HEK293 (cell line): ENCODE measurements around the gene PHACTR3.

Source experiments
- CTCF ChIA-PET: fragments of 350-600 bp; formaldehyde crosslinking; extraction: SDS; loops from one replicate; lab custom pipeline; 2021; ENCODE audit warnings: antibody characterized with exemption; lab: Yijun Ruan, JAX
- POLR2A ChIA-PET: fragments of 300-600 bp; formaldehyde crosslinking; extraction: SDS; loops from one replicate; lab custom pipeline; 2020; ENCODE audit warnings: antibody characterized with exemption, inconsistent platforms; lab: Yijun Ruan, JAX
- H3K27ac ChIP-seq: fragments of 200-500 bp; sonication (Bioruptor generic); 2 replicates; pipeline ENCODE4 v1.5.1; 2014; ENCODE audit warnings: low read depth, low read length, control low read depth, inconsistent platforms; ENCODE audit errors: extremely low read depth
- H3K36me3 ChIP-seq, 2 experiments: fragments of 200-500 bp in 1 of 2; sonication (Bioruptor generic) in 1 of 2; 1 replicate in 1 of 2; 2 replicates in 1 of 2; pipeline ENCODE4 v1.5.1; 2014 to 2017; ENCODE audit warnings: inconsistent platforms in 2 of 2, low read length in 2 of 2; ENCODE audit not compliant: control insufficient read depth in 2 of 2, insufficient read depth in 1 of 2
- H3K4me1 ChIP-seq: fragments of 200-500 bp; sonication (Bioruptor generic); 2 replicates; pipeline ENCODE4 v1.5.1; 2014; ENCODE audit warnings: mild to moderate bottlenecking, low read length, inconsistent platforms; ENCODE audit not compliant: control insufficient read depth, insufficient read depth
- H3K4me3 ChIP-seq: 2 replicates; pipeline ENCODE4 v1.5.1; 2011; ENCODE audit warnings: low read depth, mild to moderate bottlenecking, control low read depth, low read length, moderate library complexity
- H3K9me3 ChIP-seq: fragments of 200-500 bp; sonication (Bioruptor generic); 2 replicates; pipeline ENCODE4 v1.5.1; 2014; ENCODE audit warnings: low read depth, low read length, inconsistent platforms; ENCODE audit not compliant: control insufficient read depth, insufficient read depth
- KLF16 ChIP-seq: fragments of 450-650 bp; formaldehyde crosslinking; IDR thresholded peaks from 2 replicates; pipeline ENCODE4 v1.5.1; 2017; ENCODE audit warnings: missing biosample characterization, missing genetic modification characterization
- SALL2 ChIP-seq: fragments of 450-650 bp; formaldehyde crosslinking; IDR thresholded peaks from 2 replicates; pipeline ENCODE4 v1.5.0; 2017; ENCODE audit warnings: missing biosample characterization, mild to moderate bottlenecking, missing genetic modification characterization, borderline replicate concordance
- YY1 ChIP-seq: fragments of 450-650 bp; formaldehyde crosslinking; IDR thresholded peaks from 2 replicates; pipeline ENCODE4 v1.5.1; 2018; ENCODE audit warnings: missing biosample characterization, missing genetic modification characterization
- ZBTB17 ChIP-seq: fragments of 450-650 bp; formaldehyde crosslinking; IDR thresholded peaks from 2 replicates; pipeline ENCODE4 v1.5.1; 2016; ENCODE audit warnings: missing biosample characterization, missing genetic modification characterization
- ZBTB21 ChIP-seq: fragments of 450-650 bp; formaldehyde crosslinking; IDR thresholded peaks from 2 replicates; pipeline ENCODE4 v1.5.1; 2017; ENCODE audit warnings: missing biosample characterization, missing genetic modification characterization
- ZNF121 ChIP-seq: fragments of 450-650 bp; formaldehyde crosslinking; IDR thresholded peaks from 2 replicates; pipeline ENCODE4 v1.5.1; 2016; ENCODE audit warnings: missing biosample characterization, missing genetic modification characterization
- ZNF140 ChIP-seq: fragments of 450-650 bp; formaldehyde crosslinking; IDR thresholded peaks from 2 replicates; pipeline ENCODE4 v1.5.1; 2016; ENCODE audit warnings: missing biosample characterization, missing genetic modification characterization
- ZNF169 ChIP-seq: fragments of 450-650 bp; formaldehyde crosslinking; IDR thresholded peaks from 2 replicates; pipeline ENCODE4 v1.5.1; 2016; ENCODE audit warnings: missing biosample characterization, missing genetic modification characterization
- ZNF175 ChIP-seq: fragments of 450-650 bp; formaldehyde crosslinking; IDR thresholded peaks from 2 replicates; pipeline ENCODE4 v1.5.1; 2016; ENCODE audit warnings: missing biosample characterization, missing genetic modification characterization
- ZNF184 ChIP-seq: fragments of 450-650 bp; IDR thresholded peaks from 2 replicates; pipeline ENCODE4 v1.5.1; 2018; ENCODE audit warnings: missing biosample characterization, mild to moderate bottlenecking, missing genetic modification characterization
- ZNF239 ChIP-seq: fragments of 450-650 bp; formaldehyde crosslinking; IDR thresholded peaks from 2 replicates; pipeline ENCODE4 v1.5.1; 2016; ENCODE audit warnings: missing biosample characterization, missing genetic modification characterization
- ZNF324 ChIP-seq: fragments of 450-650 bp; formaldehyde crosslinking; IDR thresholded peaks from 2 replicates; pipeline ENCODE4 v1.5.1; 2016; ENCODE audit warnings: missing biosample characterization, missing genetic modification characterization
- ZNF354C ChIP-seq: fragments of 450-650 bp; formaldehyde crosslinking; IDR thresholded peaks from 2 replicates; pipeline ENCODE4 v1.5.1; 2016; ENCODE audit warnings: missing biosample characterization, missing genetic modification characterization, low read depth, borderline replicate concordance
- ZNF596 ChIP-seq: fragments of 450-650 bp; IDR thresholded peaks from 2 replicates; pipeline ENCODE4 v1.5.0; 2018; ENCODE audit warnings: missing biosample characterization, mild to moderate bottlenecking, missing genetic modification characterization, moderate library complexity
- ZNF600 ChIP-seq: fragments of 450-650 bp; formaldehyde crosslinking; IDR thresholded peaks from 2 replicates; pipeline ENCODE4 v1.5.1; 2016; ENCODE audit warnings: missing biosample characterization, missing genetic modification characterization
- ZNF747 ChIP-seq: fragments of 450-650 bp; formaldehyde crosslinking; IDR thresholded peaks from 2 replicates; pipeline ENCODE4 v1.5.1; 2016; ENCODE audit warnings: missing biosample characterization, missing genetic modification characterization
- ZNF777 ChIP-seq: fragments of 450-650 bp; formaldehyde crosslinking; IDR thresholded peaks from 2 replicates; pipeline ENCODE4 v1.5.1; 2017; ENCODE audit warnings: missing biosample characterization, missing genetic modification characterization, borderline replicate concordance
- ZNF843 ChIP-seq: fragments of 450-650 bp; formaldehyde crosslinking; IDR thresholded peaks from 2 replicates; pipeline ENCODE4 v1.5.1; 2016; ENCODE audit warnings: missing biosample characterization, missing genetic modification characterization
- TF ChIP-seq, protein P1 (sequence below): fragments of 450-650 bp; formaldehyde crosslinking; IDR thresholded peaks from 2 replicates; pipeline ENCODE4 v1.5.1; 2017; ENCODE audit warnings: missing biosample characterization, missing genetic modification characterization
- TF ChIP-seq, protein P2 (sequence below): fragments of 450-650 bp; formaldehyde crosslinking; IDR thresholded peaks from 2 replicates; pipeline ENCODE4 v1.5.0; 2017; ENCODE audit warnings: missing biosample characterization, missing genetic modification characterization, borderline replicate concordance
- TF ChIP-seq, protein P3 (sequence below): fragments of 450-650 bp; formaldehyde crosslinking; IDR thresholded peaks from 2 replicates; pipeline ENCODE4 v1.5.1; 2016; ENCODE audit warnings: missing biosample characterization, missing genetic modification characterization

Gene PHACTR3

DNA sequence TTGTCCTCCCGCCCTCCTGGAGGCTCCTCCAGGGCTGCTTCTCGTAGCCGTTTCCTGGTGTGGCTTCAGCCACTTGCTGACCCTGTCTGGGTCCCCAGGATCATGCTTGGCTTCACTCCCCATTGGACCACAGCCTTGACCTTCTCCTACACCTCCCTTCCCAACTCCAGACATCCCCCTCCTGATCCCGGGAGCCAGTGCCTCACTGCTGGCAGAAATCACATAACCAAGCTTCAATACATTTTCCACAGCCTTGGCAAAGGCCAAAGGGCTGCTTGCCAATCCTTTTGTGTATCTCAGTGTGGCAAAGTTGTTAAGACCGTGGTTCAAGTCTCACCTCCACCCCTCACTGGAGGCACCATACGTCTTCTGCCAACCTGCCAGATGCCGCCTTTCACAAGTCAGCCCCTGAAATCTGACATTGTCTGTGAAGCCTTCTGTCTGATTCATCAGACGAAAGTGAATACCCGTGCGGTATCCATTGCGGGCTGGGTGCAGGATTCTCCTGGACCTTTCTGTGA, 60.1 kb downstream of the PHACTR3 start (continued):
- TF ChIP-seq ZNF239 (tag by site-specific recombination) = no peak
- TF ChIP-seq ZBTB17 (tag by site-specific recombination) = no peak
- TF ChIP-seq ZNF121 (tag by site-specific recombination) = no peak

DNA sequence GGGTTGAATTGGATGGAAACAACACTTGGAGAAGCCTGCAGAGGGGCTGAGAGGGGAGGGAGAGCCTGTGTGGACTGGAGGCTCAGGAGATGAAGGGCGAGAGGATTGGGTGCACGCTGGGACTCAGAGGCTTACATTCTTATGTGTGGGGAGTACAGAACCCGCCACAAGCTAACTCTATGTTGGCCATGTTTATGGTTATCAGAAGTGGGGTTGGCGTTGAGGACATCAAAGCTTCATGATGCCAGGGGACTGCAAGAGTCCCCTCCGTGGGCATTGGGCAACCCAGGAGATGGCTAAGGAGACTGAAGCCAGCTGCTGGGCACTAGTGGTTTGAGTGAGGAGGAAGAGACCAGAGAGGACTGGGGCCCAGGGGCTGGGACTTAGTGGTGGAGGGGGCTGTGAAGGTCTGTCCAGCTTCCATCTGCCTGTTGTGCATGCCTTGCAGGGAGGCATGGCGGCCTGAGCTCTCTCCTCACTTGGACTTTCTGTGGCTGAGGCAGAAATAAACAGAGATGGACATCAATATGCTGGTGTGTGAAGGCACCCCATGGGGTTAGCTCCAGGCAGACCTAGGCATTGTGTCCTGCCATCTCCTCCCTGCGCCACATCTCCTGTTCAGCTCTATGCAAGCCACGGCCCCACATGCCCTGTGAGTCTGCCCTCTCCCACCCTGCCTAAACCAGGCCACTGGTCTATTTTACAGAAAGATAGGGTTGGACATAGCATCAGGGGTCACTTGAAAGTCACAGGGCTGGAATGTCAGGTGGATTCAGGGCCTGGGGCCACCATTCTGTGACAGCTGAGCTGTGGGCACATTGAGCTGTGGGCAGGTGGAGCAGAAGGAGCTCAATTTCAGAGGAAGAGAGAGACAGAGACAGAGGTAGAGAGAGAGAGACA, 61.6 kb downstream of the PHACTR3 start:
- H3K27ac ChIP-seq = no peak overlapping the region
- no peaks in the 10 kb centered on the region for H3K9me3 ChIP-seq
- TF ChIP-seq SALL2 (tag by site-specific recombination) (no peak), ZNF596 (no peak), ZNF140 (tag by site-specific recombination) (no peak), KLF16 (tag by site-specific recombination) (no peak), ZNF175 (tag by site-specific recombination) (no peak), ZNF600 (tag by site-specific recombination) (no peak), ZNF747 (tag by site-specific recombination) (no peak), ZBTB21 (no peak), ZNF169 (no peak), ZNF184 (tag by site-specific recombination) (no peak), ZNF354C (tag by site-specific recombination) (no peak), ZNF324 (tag by site-specific recombination) (no peak), YY1 (tag by site-specific recombination) (no peak), ZNF777 (tag by site-specific recombination) (no peak), ZNF843 (tag by site-specific recombination) (no peak)
- TF ChIP-seq, protein P1, sequence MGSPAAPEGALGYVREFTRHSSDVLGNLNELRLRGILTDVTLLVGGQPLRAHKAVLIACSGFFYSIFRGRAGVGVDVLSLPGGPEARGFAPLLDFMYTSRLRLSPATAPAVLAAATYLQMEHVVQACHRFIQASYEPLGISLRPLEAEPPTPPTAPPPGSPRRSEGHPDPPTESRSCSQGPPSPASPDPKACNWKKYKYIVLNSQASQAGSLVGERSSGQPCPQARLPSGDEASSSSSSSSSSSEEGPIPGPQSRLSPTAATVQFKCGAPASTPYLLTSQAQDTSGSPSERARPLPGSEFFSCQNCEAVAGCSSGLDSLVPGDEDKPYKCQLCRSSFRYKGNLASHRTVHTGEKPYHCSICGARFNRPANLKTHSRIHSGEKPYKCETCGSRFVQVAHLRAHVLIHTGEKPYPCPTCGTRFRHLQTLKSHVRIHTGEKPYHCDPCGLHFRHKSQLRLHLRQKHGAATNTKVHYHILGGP (tag by site-specific recombination) = no peak
- TF ChIP-seq, protein P2, sequence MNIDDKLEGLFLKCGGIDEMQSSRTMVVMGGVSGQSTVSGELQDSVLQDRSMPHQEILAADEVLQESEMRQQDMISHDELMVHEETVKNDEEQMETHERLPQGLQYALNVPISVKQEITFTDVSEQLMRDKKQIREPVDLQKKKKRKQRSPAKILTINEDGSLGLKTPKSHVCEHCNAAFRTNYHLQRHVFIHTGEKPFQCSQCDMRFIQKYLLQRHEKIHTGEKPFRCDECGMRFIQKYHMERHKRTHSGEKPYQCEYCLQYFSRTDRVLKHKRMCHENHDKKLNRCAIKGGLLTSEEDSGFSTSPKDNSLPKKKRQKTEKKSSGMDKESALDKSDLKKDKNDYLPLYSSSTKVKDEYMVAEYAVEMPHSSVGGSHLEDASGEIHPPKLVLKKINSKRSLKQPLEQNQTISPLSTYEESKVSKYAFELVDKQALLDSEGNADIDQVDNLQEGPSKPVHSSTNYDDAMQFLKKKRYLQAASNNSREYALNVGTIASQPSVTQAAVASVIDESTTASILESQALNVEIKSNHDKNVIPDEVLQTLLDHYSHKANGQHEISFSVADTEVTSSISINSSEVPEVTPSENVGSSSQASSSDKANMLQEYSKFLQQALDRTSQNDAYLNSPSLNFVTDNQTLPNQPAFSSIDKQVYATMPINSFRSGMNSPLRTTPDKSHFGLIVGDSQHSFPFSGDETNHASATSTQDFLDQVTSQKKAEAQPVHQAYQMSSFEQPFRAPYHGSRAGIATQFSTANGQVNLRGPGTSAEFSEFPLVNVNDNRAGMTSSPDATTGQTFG (tag by site-specific recombination) = no peak
- TF ChIP-seq, protein P3, sequence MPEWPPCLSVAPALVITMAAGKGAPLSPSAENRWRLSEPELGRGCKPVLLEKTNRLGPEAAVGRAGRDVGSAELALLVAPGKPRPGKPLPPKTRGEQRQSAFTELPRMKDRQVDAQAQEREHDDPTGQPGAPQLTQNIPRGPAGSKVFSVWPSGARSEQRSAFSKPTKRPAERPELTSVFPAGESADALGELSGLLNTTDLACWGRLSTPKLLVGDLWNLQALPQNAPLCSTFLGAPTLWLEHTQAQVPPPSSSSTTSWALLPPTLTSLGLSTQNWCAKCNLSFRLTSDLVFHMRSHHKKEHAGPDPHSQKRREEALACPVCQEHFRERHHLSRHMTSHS (tag by site-specific recombination) = no peak
- no peak overlapping the region for H3K4me3 ChIP-seq
- CTCF ChIA-PET = interaction anchor here (0.7 kb wide), 1 partner anchor 70 kb away, joined by 3 read pairs; no protein-coding TSS in a partner anchor
- H3K4me1 ChIP-seq = no peaks in the 10 kb centered on the region
- POLR2A ChIA-PET = no interaction called here
- H3K36me3 ChIP-seq = no peaks in the 10 kb centered on the region
